ENCODE results near the gene SEZ6L. TPM values are rescaled to one million over a fixed set of nuclear protein-coding genes. Genes with fewer than 3 reads are reported as not detected.

Gene SEZ6L
- total RNA-seq, 1 donor from 2014 or later, result not detected

GRCh38 chr22:26292667-26292995, 123.4 kb downstream of the SEZ6L start:
- DNase-seq (ENCODE audit: low read depth, low spot score), result no peak

- DNase-seq (ENCODE audit: low read depth, low spot score), result no peak
Measured at GRCh38 chr22:26295563-26296126, 126.4 kb downstream of the SEZ6L start.

GRCh38 chr22:26298605-26299310, 129.5 kb downstream of the SEZ6L start:
- no peak for DNase-seq (ENCODE audit: low read depth, low spot score)

- DNase-seq (ENCODE audit: low read depth, low spot score), result no peak
Measured at GRCh38 chr22:26302726-26303125, 133.5 kb downstream of the SEZ6L start.

GRCh38 chr22:26303475-26303874, 134.2 kb downstream of the SEZ6L start:
- no peak for DNase-seq (ENCODE audit: low read depth, low spot score)

GRCh38 chr22:26304730-26305129, 135.5 kb downstream of the SEZ6L start:
- DNase-seq (ENCODE audit: low read depth, low spot score), result no peak

GRCh38 chr22:26308467-26308866, 139.2 kb downstream of the SEZ6L start:
- DNase-seq (ENCODE audit: low read depth, low spot score), result no peak

- no peak for DNase-seq (ENCODE audit: low read depth, low spot score)
Measured at GRCh38 chr22:26310616-26311015, 141.4 kb downstream of the SEZ6L start.

GRCh38 chr22:26313291-26313690, 144.0 kb downstream of the SEZ6L start:
- DNase-seq (ENCODE audit: low read depth, low spot score), result no peak

GRCh38 chr22:26314171-26314570, 144.9 kb downstream of the SEZ6L start:
- no peak for DNase-seq (ENCODE audit: low read depth, low spot score)

- DNase-seq (ENCODE audit: low read depth, low spot score), result no peak
Measured at GRCh38 chr22:26314656-26315055, 145.4 kb downstream of the SEZ6L start.

GRCh38 chr22:26316732-26317285, 147.5 kb downstream of the SEZ6L start:
- no peak for DNase-seq (ENCODE audit: low read depth, low spot score)

GRCh38 chr22:26318975-26319374, 149.7 kb downstream of the SEZ6L start:
- DNase-seq (ENCODE audit: low read depth, low spot score), result no peak

- no peak for DNase-seq (ENCODE audit: low read depth, low spot score)
Measured at GRCh38 chr22:26320447-26320846, 151.2 kb downstream of the SEZ6L start.

GRCh38 chr22:26321469-26321913, 152.2 kb downstream of the SEZ6L start:
- no peak for DNase-seq (ENCODE audit: low read depth, low spot score)

- no peak for DNase-seq (ENCODE audit: low read depth, low spot score)
Measured at GRCh38 chr22:26322179-26322905, 153.1 kb downstream of the SEZ6L start.

- no peak for DNase-seq (ENCODE audit: low read depth, low spot score)
Measured at GRCh38 chr22:26323013-26323412, 153.8 kb downstream of the SEZ6L start.

- no peak for DNase-seq (ENCODE audit: low read depth, low spot score)
Measured at GRCh38 chr22:26324150-26324549, 154.9 kb downstream of the SEZ6L start.

- DNase-seq (ENCODE audit: low read depth, low spot score), result no peak
Measured at GRCh38 chr22:26325641-26326040, 156.4 kb downstream of the SEZ6L start.

GRCh38 chr22:26326803-26327202, 157.5 kb downstream of the SEZ6L start:
- no peak for DNase-seq (ENCODE audit: low read depth, low spot score)

GRCh38 chr22:26327306-26327705, 158.0 kb downstream of the SEZ6L start:
- DNase-seq (ENCODE audit: low read depth, low spot score), result no peak

GRCh38 chr22:26328221-26328620, 159.0 kb downstream of the SEZ6L start:
- no peak for DNase-seq (ENCODE audit: low read depth, low spot score)
